AML-193 (cell line): ENCODE data around the gene AKAP8.

Experiments used
- DNase-seq, 2 experiments: peaks; one replicate each; lab custom pipeline; 2025; lab: John Stamatoyannopoulos, UW

The AKAP8 gene

DNA sequence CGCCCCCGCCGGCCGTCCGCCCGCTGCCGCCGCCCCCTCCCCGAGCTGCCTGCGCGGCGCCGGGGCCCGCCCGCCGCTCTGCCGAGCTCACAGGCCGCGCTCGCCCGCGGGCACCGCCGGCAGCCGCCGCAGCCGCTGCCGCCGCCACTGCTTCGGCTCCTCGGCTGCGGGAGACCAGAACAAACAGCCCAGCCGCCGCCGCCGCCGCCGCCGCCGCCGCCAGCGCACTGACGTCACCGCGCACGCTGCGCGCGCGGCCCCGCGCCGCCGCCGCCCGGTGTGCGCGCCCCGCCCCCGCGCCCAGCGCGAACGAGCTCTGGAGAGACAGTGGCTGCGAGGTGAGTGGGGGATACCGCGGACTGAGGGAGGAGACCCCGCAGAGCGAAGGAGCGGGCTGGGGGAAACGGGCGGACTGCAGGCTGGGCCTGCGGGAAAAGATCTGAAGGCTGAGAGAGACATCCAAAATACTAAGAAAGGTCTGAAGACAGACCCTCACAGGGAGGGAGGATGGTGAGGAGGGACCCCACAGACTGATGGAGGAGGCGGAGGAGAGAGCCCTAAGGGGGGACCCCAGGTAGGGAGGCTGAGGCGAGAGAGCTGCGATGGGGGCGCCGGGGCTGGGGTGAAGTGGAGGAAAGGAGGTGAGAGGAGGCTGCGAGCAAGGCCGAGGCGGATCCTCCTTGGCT is 47.1 kb downstream of the AKAP8 start, which contains the start of gene BRD4:
Gene BRD4, minus strand, starts transcription at position 229 of the 686 bp plus-strand sequence. CDS start 59,440 bp downstream, outside the sequence.
- DNase-seq = peak; percentile 14 to 24

- peak in 1 of 2 experiments; percentile 15 for DNase-seq
These were observed 47.9 kb downstream of the AKAP8 start for GRCh38 chr19:15331419-15332310.

- peak in 1 of 2 experiments; percentile 16 for DNase-seq
These were observed 48.7 kb downstream of the AKAP8 start for GRCh38 chr19:15330801-15331418.

DNA sequence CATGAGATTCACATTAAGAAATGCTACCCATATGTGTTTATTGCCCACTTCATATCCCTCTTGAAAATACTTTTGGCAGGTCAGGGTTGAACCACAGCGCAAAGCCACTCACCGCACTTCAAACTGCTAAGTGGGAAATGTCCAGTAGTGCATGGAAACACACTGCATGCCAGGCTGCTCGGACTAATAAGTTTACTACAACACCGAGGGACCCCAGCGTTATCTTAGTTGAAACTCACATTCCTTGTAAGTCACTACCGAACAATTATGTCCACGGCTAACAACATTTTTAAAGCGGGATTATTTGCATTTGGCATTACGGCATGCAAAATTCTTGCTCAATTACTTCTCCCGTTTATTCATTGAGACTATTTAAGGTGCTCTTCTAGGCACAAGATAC is 51.3 kb downstream of the AKAP8 start:
- no peak for DNase-seq

GRCh38 chr19:15324791-15325519 is 54.6 kb downstream of the AKAP8 start:
- no peak for DNase-seq

DNA sequence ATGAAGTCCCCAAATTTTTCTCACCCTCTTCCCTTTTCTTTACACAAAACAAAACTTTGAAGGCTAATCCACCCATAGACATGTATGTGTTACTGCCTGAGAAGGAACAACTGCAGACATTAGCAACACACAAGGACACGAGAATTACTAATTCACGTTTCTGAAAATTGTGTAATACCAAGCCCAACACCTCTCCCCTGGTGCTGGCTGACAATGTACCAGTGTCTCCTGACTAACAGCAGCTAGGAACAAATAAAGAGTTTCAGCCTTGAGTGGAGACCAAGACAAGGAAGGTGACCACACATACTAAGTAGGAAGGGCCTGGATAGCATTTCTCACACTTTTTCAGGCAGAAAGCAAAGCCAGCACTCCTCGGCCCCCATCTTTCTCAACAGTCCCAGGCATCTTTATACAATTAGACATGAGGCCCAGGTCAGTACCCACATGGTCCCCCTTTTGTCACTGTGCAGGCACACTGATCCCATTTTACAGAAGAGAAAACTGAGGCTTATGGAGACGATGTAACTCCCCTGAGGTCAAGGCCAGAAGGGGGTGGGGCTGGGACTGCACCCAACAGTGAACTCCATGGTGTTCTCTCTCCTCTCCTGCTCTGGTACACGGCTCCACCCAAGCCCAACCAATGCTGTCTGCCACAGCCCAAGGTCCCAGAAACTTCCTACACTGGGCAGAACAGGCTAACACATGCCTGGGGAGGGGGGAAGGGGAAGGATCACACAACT is 55.9 kb downstream of the AKAP8 start:
- peak in 1 of 2 experiments; percentile 23 for DNase-seq

DNA sequence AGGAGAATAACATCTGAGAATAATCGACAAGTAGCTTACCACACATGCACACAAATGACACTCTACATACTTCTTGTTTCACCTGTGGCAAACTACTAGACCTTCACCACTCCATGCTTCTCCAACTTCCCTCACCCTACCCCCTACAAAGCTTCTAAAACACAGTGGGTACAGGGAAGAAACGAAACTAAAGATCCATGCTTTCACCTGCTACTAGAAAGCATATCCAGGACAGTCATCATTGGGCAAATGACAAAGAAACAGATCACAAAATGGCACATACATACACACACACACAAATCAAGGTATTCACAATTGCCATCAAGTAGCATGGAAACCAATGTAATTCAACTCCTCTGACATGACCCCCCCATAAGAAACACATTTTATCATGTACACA is 57.8 kb downstream of the AKAP8 start:
- no peak for DNase-seq

GRCh38 chr19:15320116-15320515 is 59.5 kb downstream of the AKAP8 start:
- DNase-seq = no peak

- no peak for DNase-seq
These were observed 61.3 kb downstream of the AKAP8 start for GRCh38 chr19:15318241-15318691.

GRCh38 chr19:15317392-15318071 is 62.1 kb downstream of the AKAP8 start:
- DNase-seq = no peak

DNA sequence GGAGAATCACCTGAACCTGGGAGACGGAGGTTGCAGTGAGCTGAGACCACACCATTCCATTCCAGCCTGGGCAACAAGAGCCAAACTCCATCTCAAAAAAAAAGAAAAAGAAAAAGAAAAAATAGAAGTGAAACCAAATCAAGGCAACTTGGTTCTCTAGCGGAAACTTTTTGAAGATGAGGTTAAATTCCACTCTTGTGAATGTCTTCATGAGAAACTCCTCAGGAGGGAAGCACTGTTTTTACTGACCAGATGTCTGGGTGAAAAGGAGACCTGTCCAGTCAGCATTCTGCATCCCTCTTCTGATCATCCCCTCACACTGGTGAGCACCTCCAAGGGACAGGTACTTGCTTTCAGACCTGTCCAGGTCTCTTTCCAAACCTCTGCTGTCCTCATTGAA is 63.1 kb downstream of the AKAP8 start:
- no peak for DNase-seq

DNA sequence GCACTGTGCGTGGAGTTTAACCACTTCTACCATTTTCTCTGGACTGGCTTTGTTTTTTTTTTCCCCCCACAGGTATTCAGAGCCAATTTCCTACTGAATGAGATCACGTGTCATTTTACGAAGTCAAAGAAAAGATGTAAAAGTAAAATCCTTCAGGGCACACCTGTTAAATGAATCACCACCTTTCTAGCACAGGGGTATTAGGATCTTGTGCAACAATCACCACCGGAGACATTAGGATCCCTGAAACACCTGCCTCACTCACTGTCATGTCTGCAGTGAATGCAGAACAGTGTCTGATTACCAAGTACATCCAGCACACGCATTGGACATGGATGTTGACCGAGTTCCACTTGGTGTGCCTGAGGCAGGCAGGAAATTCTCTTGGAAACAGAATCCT is 64.5 kb downstream of the AKAP8 start:
- no peak for DNase-seq

- no peak for DNase-seq
These were observed 65.8 kb downstream of the AKAP8 start for GRCh38 chr19:15313649-15314279.

DNA sequence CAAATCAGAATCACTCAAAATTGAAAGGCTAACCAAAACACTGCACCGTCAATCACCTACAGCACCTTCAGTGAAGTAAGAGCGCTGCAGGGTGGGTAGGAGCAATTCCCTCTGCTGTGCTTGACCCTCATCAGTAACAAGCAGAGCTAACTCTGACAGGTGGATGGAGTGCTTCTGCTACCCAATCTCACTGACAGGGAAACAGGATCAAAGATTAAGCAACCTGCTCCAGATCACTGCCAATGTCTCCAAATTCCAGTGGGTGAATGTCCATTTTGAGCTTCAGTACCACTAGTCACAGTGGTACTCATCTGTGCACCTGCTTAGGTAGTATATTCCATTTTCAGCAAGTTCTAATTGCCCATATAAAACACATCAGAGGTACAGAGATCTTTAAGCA is 72.4 kb downstream of the AKAP8 start:
- DNase-seq = no peak

DNA sequence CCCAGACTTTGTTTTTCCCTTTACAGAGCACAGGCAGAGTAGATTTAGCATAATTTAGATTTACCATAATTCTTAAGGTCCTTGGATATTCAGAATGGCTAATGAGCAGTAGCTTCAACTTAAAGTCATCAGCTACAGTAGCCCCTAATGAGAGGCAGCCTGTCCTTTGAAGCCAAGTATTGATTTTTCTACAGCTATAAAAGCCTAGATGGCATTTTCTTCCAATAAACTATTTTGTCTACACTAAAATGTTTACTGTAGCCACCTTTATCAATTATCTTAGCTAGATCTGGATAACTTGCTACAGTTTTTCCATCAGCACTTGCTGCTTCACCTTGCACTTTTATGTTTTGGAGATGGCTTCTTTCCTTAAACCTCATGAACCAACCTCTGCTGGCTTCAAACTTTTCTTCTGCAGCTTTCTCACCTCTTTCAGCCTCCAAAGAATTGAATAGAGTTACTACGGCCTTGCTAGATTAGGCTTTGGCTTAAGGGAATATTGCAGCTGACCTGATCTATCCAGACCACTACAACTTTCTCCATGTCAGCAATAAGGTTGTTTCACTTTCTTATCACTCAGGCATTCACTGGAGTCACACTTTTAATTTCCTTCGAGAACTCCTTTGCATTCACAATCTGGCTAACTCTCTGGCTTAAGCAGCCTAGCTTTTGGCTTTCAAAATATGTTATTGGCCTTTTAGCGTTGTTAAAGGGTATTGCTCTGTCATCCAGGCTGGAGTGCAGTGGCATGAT is 73.8 kb downstream of the AKAP8 start:
- DNase-seq = no peak

DNA sequence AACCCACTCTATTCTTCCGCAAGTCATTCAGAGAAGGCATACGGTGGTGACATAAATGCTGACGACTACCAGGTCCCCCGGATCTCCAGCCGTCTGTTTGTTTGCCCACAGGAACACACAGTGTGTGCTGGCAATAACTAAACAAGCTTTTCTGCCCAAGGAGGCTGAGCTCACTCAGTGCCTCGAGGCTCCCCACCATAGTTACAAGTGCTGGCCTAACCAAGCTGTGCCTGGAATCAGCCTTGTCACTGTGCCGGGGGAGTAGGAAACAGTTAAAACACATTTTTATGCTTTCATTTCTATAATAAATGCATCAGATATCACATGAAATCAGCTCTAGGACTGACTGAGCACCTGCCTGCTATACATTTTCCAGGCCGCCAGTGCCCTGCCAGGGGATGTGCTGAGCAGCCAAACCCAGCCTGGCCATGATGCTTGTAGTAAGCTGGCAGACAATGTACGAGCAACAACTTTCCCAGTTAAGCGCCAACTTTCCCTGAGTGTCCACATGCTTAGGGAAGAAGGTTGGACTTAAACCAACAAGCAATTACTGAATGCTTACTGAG is 75.4 kb downstream of the AKAP8 start:
- no peak for DNase-seq
